Measurements from ENCODE around the gene C9orf72.

C9orf72 gene

DNA sequence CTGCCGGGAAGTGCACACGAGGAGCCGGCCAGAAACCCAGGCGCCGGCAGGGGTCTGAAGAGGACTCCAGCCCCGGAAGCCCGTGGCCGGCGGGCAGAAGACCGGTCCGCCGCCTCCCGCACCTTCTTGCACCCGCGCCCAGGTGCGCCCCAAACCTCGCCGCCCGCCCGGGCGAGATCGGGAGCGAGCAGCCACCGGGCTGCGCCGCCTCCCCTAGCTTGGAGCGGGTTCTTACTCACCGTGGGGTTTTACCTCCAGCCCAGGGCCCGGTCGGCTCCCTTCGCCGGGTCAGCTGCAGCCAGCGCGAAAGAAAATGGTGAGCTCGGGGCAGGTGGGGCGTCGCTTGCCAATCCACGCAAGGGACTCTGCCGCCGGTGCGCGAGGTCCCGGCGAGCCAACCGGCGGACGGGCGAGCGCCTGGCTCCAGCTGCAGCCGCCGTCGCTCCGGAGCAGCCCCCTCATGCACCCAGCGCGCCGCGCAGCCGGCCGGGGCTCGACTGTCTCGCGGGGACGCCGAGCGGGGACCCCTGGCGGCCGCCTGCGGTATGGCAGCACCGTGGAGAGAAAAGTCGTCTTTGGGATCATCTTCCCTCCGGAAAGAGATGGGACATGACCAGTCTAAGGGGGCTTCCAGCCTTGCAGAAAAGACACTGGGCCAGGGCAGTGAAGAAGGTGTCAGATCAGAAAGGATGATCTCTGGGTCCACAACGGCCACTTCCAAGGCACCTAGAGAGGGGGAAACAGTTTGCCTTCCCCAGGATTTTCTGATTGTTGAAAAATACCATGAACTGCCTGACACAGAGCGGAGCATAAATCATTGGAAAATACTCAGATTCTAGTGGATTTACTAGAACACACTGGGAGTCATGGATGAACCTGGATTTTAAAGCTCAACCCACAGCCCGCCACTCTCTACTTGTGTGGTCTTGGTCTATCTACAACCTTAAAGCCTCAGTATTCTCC lies 43.7 kb downstream of the C9orf72 start, which contains the start of gene MOB3B:
MOB3B (minus strand) TSS at position 499 of the 963 bp plus-strand sequence. CDS start 74,264 bp downstream, outside the sequence.
- no peaks in the 10 kb centered on the region for H4K20me1 ChIP-seq (ENCODE audit: insufficient read depth, low read length)
- no peaks in the 10 kb centered on the region for H3K79me2 ChIP-seq (ENCODE audit: low read length)
- no peaks in the 10 kb centered on the region for H3K36me3 ChIP-seq (replicated peaks; ENCODE audit: insufficient read depth, low read length)
- H3K4me2 ChIP-seq (ENCODE audit: low read depth, low read length) = peak within 1 kb of the TSS; percentile 59
- TF ChIP-seq EZH2phosphoT487 (IDR thresholded peaks at IDR 0.05; ENCODE audit: low read length) (no peak), CTCF (IDR thresholded peaks at IDR 0.05; ENCODE audit: low read length) (peak; percentile 59)
- no peak within 1 kb of the TSS for H3K27ac ChIP-seq (ENCODE audit: low read length)
- no peaks in the 10 kb centered on the region for H3K27me3 ChIP-seq (replicated peaks; ENCODE audit: insufficient read depth, low read length)
- peak; percentile 46 for DNase-seq
- no peaks in the 10 kb centered on the region for H3F3A ChIP-seq (ENCODE audit: insufficient read depth, low read length)
- H3K9ac ChIP-seq (ENCODE audit: low read length) = peak within 1 kb of the TSS; percentile 33; the same call in 1 of the 2 replicates
- H3K4me1 ChIP-seq (ENCODE audit: low read length) = no peaks in the 10 kb centered on the region
- peak within 1 kb of the TSS; percentile 67; the same call in 1 of the 2 replicates for H2AFZ ChIP-seq (ENCODE audit: low read length)
- no peaks in the 10 kb centered on the region for H3K9me3 ChIP-seq (replicated peaks; ENCODE audit: insufficient read depth, low read length)
- peak within 1 kb of the TSS; percentile 63 for H3K4me3 ChIP-seq (ENCODE audit: low read length)
- H3K9me2 ChIP-seq (replicated peaks; ENCODE audit: insufficient read depth, low read length) = no peaks in the 10 kb centered on the region

GRCh38 chr9:27528886-27529315 lies 44.4 kb downstream of the C9orf72 start:
- Histone ChIP-seq H4K20me1 (ENCODE audit: insufficient read depth, low read length) (no peaks in the 10 kb centered on the region), H3K9me2 (replicated peaks; ENCODE audit: insufficient read depth, low read length) (no peaks in the 10 kb centered on the region), H3K9me3 (replicated peaks; ENCODE audit: insufficient read depth, low read length) (no peaks in the 10 kb centered on the region), H3K4me2 (ENCODE audit: low read depth, low read length) (peak overlapping the region; percentile 59), H3K36me3 (replicated peaks; ENCODE audit: insufficient read depth, low read length) (no peaks in the 10 kb centered on the region), H3K4me1 (ENCODE audit: low read length) (no peaks in the 10 kb centered on the region), H3F3A (ENCODE audit: insufficient read depth, low read length) (no peaks in the 10 kb centered on the region), H2AFZ (ENCODE audit: low read length) (peak overlapping the region; percentile 67; the same call in 1 of the 2 replicates), H3K27me3 (replicated peaks; ENCODE audit: insufficient read depth, low read length) (no peaks in the 10 kb centered on the region), H3K9ac (ENCODE audit: low read length) (peak overlapping the region; percentile 33; the same call in 1 of the 2 replicates), H3K4me3 (ENCODE audit: low read length) (peak overlapping the region; percentile 63), H3K27ac (ENCODE audit: low read length) (no peak overlapping the region), H3K79me2 (ENCODE audit: low read length) (no peaks in the 10 kb centered on the region)
- no peak for TF ChIP-seq EZH2 (optimal IDR thresholded peaks at IDR 0.05; ENCODE audit: low read depth, low read length)
- no peak for DNase-seq

GRCh38 chr9:27528076-27528885 lies 45.0 kb downstream of the C9orf72 start:
- H3K9me3 ChIP-seq (replicated peaks; ENCODE audit: insufficient read depth, low read length) = no peaks in the 10 kb centered on the region
- H3K36me3 ChIP-seq (replicated peaks; ENCODE audit: insufficient read depth, low read length) = no peaks in the 10 kb centered on the region
- no peaks in the 10 kb centered on the region for H3K4me1 ChIP-seq (ENCODE audit: low read length)
- no peaks in the 10 kb centered on the region for H3F3A ChIP-seq (ENCODE audit: insufficient read depth, low read length)
- TF ChIP-seq EZH2phosphoT487 (IDR thresholded peaks at IDR 0.05; ENCODE audit: low read length) = no peak
- no peak for TF ChIP-seq EZH2 (optimal IDR thresholded peaks at IDR 0.05; ENCODE audit: low read depth, low read length)
- TF ChIP-seq CTCF (IDR thresholded peaks at IDR 0.05; ENCODE audit: low read length) = no peak
- H3K27me3 ChIP-seq (replicated peaks; ENCODE audit: insufficient read depth, low read length) = no peaks in the 10 kb centered on the region
- no peaks in the 10 kb centered on the region for H3K79me2 ChIP-seq (ENCODE audit: low read length)
- H3K9ac ChIP-seq (ENCODE audit: low read length) = no peak overlapping the region
- no peak overlapping the region for H2AFZ ChIP-seq (ENCODE audit: low read length)
- peak overlapping the region; percentile 59; the same call in 1 of the 2 replicates for H3K4me2 ChIP-seq (ENCODE audit: low read depth, low read length)
- no peak for DNase-seq
- H3K4me3 ChIP-seq (ENCODE audit: low read length) = peak overlapping the region; percentile 63; the same call in 1 of the 2 replicates
- no peaks in the 10 kb centered on the region for H4K20me1 ChIP-seq (ENCODE audit: insufficient read depth, low read length)
- H3K27ac ChIP-seq (ENCODE audit: low read length) = no peak overlapping the region
- H3K9me2 ChIP-seq (replicated peaks; ENCODE audit: insufficient read depth, low read length) = no peaks in the 10 kb centered on the region

Data from MM.1S (cell line).